GM10266 (cell line): ENCODE results near the gene KIAA0753.
"Not testable (repeated sequence)": the region's sequence is repeated elsewhere in the genome, so short reads cannot be mapped to it uniquely, and the experiment has no call there.

Source experiments
- DNase-seq: peaks from one replicate; pipeline ENCODE4 v3.0.0; 2012; ENCODE audit errors: extremely low spot score
- CTCF ChIP-seq: IDR thresholded peaks from 2 replicates; pipeline ENCODE4 v1.5.1; 2012; ENCODE audit warnings: mild to moderate bottlenecking, low read depth; ENCODE audit not compliant: control insufficient read depth, insufficient read depth; ENCODE audit errors: missing control alignments

KIAA0753 gene

GRCh38 chr17:6574687-6575595 lies 65.6 kb downstream of the KIAA0753 start:
- DNase-seq: peak; percentile 69
- TF ChIP-seq CTCF: peak; percentile 14

DNA sequence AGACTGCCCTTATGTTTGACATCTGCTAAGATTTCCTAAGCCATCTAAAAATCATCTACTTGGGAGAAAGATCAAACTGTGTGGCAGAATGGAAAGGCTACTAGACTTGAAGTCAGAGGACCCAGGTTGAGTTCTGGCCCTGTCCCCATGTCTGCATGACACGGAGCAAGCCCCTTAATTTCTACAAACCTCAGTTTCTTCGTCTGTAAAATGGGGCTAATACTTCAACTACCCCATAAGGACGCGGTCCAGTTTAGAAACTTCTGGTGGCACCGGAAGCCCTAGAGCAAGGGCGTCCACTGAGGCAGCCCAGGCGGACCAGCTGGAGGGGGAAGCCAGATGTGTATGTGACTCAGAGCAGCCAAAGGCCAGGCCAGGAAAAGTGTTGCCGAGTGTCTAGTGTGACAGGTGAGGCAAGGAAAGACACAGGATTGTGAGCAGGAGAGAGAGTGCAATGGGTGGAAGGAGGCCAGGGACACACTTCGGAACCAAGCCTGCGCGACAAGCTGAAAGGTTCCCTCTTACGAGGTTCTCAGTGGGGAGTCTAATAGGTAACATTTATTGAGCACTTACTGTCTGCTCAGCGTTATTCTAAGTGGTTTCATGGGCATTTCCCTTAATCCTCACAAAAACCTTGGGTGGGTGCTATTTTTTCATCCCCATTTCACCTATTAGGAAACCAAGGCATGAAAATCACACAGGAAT lies 66.4 kb downstream of the KIAA0753 start:
- no peak for DNase-seq

GRCh38 chr17:6573495-6573894 lies 67.0 kb downstream of the KIAA0753 start:
- DNase-seq: not testable (repeated sequence)

More for the DNA sequence above, 66.4 kb downstream of the KIAA0753 start:
- no peak for TF ChIP-seq CTCF

- DNase-seq: no peak
- TF ChIP-seq CTCF: no peak
Measured at GRCh38 chr17:6572972-6573370, 67.5 kb downstream of the KIAA0753 start.

DNA sequence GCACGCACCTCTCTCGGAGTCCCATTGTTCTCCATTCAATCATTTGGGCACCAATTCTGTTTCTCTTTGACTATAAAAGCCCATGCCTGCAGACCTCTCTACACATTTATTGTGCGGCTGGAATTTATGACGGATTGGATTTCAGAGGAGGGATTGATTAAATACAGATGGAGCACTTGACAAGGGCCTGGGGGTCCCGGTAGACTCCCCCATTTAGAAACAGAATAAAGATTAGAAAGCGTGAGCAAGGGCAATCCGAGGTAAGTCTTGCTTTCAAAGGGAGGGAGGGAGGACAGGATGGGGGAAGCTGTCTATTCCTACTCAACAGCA lies 69.1 kb downstream of the KIAA0753 start:
- TF ChIP-seq CTCF: no peak
- DNase-seq: no peak

GRCh38 chr17:6570731-6571451 lies 69.6 kb downstream of the KIAA0753 start:
- TF ChIP-seq CTCF: no peak
- no peak for DNase-seq

- TF ChIP-seq CTCF: no peak
- DNase-seq: no peak
Measured at GRCh38 chr17:6569370-6570285, 70.9 kb downstream of the KIAA0753 start.
